Body of pancreas (tissue), 4 donors: ENCODE data around the gene COX8A. TPM values are rescaled to one million over a fixed set of nuclear protein-coding genes. Genes with fewer than 3 reads are reported as not detected.

Experiments
- ATAC-seq: fragments of 150-250 bp; one replicate; pipeline ENCODE4 v1.9.1; 2016
- DNase-seq, 4 donors: peaks; one replicate each; pipeline ENCODE4 v3.0.0-alpha.2; 2019
- H3K27ac ChIP-seq, 4 donors: fragments of 200-600 bp; sonication (generic); 1 replicate in 3 of 4; 2 replicates in 1 of 4; pipeline versions ENCODE4 v1.5.1 to v1.6.1; 2016 to 2019; ENCODE audit warnings: mild to moderate bottlenecking in 1 of 4, mixed read lengths in 1 of 4, moderate library complexity in 1 of 4
- H3K27me3 ChIP-seq, 2 donors: fragments of 200-600 bp; sonication (generic); one replicate each; pipeline ENCODE4 v1.6.0; 2016; ENCODE audit warnings: mild to moderate bottlenecking in 1 of 2
- H3K36me3 ChIP-seq, 2 donors: fragments of 200-600 bp; sonication (generic); replicated peaks in 1 of 2; 2 replicates each; pipeline ENCODE4 v1.5.1; 2016; ENCODE audit warnings: low read depth in 2 of 2; ENCODE audit not compliant: insufficient read depth in 1 of 2
- H3K4me1 ChIP-seq: fragments of 200-600 bp; sonication (generic); one replicate; pipeline ENCODE4 v1.6.0; 2016
- H3K4me3 ChIP-seq, 2 donors: fragments of 200-600 bp; sonication (generic); 1 replicate in 1 of 2; 2 replicates in 1 of 2; pipeline ENCODE4 v1.5.1; 2016 to 2019
- H3K9me3 ChIP-seq, 3 donors: fragments of 200-600 bp; sonication (generic); 1 replicate in 2 of 3; 2 replicates in 1 of 3; pipeline ENCODE4 v1.5.1; 2016
- CTCF ChIP-seq, 7 experiments: fragments of 450-650 bp in 4 of 7; fragments of 200-600 bp in 3 of 7; sonication (generic) in 3 of 7; IDR thresholded peaks; one replicate each; pipeline ENCODE4 v1.5.1; 2016 to 2019; ENCODE audit warnings: antibody characterized with exemption in 7 of 7
- POLR2A ChIP-seq, 3 donors: fragments of 450-650 bp; IDR thresholded peaks; one replicate each; pipeline ENCODE4 v1.6.1; 2016; ENCODE audit warnings: antibody characterized with exemption in 3 of 3, mild to moderate bottlenecking in 2 of 3
- WGBS, 2 donors: methylation state at CpG; one replicate each; pipeline ENCODE4 v1.1.5; 2017; 5-methylcytosine and 5-hydroxymethylcytosine counted together
- intact Hi-C: fragments of 100-400 bp; cut with DNase I; formaldehyde crosslinking; loops from one replicate; pipeline ENCODE4 v1.15.1; 2023
- total RNA-seq, 2 donors: library from RNA; depleted of rRNA; stranded (reverse); fragments of >200 nt; gene quantifications; one replicate each; pipeline ENCODE4 v1.1.0, GENCODE V29; 2016

Gene COX8A
- total RNA-seq, 2 donors from 2014 or later: 51.9 to 184 TPM

DNA sequence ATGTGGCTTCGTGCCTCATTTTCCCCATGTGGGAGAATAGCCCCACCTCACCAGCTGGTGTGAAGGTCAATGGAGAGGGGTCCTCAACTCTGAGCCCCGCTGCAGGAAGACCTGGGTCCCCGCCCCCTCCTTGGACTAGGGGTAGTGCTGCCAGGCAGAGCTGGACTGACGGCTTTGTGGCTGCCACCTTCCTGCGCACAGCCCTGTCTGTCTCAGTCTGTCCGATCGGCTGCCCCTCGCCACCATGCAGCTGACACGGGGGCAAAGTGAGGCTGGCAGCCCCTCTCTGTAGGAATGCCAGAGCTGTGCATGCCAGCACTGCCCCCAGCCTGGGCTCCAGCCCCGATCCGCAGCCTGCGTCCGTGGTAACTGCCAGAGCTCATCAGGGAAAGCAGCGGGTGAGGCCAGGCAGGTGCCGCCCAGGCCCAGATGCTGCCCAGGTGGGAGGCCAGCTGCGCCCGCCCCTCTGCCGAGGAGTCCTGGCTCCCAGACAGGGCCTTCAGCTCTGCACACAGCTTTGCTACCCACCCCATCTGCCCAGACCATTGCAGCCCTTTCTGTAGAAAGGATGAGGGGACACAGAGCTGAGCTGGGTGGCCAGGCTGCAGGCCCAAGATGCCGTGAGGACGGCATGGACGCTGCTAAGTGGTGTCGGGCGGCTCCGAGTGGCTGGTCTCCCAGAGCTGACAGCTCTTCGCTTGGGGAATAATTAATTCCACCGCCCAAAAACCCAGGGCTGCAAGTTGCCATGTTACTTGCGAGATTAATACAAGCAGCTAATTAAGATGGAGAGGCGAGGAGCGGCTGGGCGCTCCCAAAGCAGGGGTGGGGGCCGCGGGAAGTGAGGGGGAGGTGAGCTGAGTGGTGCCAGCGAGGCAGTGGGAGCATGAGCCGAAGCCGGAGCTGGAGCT is 41.8 kb downstream of the COX8A start:
- intact Hi-C loops: no loop called here
- Histone ChIP-seq H3K27me3 (no peaks in the 10 kb centered on the region), H3K36me3 (no peaks in the 10 kb centered on the region), H3K27ac (no peak overlapping the region), H3K4me3 (no peak overlapping the region), H3K9me3 (no peaks in the 10 kb centered on the region), H3K4me1 (peaks cover 29% of the 10 kb centered on the region)
- DNase-seq (no peak), ATAC-seq (no peak)
- TF ChIP-seq POLR2A (IDR thresholded peaks at IDR 0.05) (no peak), CTCF (IDR thresholded peaks at IDR 0.05) (no peak)
- 89 to 92% methylated on average over 12 to 32 of the region's 35 CpGs for WGBS, 2 donors

DNA sequence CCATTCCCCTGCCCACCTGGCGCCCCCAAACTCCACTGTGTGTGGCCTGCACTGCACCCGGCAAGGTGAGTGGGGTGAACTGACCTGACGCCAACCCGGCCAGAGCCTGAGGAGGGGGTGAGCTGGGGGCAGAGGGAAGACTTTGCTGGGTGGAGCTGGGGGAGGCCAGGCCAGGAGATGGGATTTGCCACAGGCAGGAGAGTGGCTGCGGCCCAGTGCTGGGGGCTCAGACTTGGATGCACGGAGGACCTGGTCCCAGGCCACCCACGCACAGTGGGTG is 43.5 kb downstream of the COX8A start:
- intact Hi-C loops: no loop called here
- Histone ChIP-seq H3K36me3 (no peaks in the 10 kb centered on the region), H3K27ac (no peak overlapping the region), H3K27me3 (no peaks in the 10 kb centered on the region), H3K4me1 (peaks cover 26% of the 10 kb centered on the region), H3K9me3 (no peaks in the 10 kb centered on the region), H3K4me3 (no peak overlapping the region)
- WGBS, 2 donors: 41 to 66% methylated on average over 4 to 5 of the region's 7 CpGs
- no peak for TF ChIP-seq CTCF (IDR thresholded peaks at IDR 0.05)
- TF ChIP-seq POLR2A (IDR thresholded peaks at IDR 0.05): no peak
- ATAC-seq (no peak), DNase-seq (no peak)

DNA sequence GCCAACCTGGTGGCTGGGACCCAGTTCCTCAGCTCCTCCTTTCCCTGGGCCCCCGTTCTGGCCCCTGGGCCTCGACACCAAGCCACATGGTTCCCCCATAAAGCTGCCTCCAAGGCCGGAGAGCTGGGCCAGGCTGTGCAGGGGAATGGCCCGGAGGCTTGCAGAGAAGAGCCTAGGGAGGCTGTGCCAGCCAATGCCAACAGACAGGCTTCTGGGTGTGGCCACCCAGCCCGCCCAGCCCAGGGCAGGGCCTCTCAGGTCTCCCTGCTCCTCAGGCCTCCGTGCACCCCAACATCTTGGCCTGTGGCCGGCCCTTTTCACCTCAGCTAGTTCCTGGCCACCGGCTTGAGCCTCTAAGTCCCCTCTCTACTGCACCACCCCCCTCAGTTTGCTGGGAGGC is 43.9 kb downstream of the COX8A start:
- H3K36me3 ChIP-seq: no peaks in the 10 kb centered on the region
- WGBS, 2 donors: 74 to 92% methylated on average over 2 to 7 of the region's 8 CpGs
- DNase-seq: peak in 1 of 4 donors; percentile 16
- peaks cover 26% of the 10 kb centered on the region for H3K4me1 ChIP-seq
- H3K4me3 ChIP-seq: no peak overlapping the region
- intact Hi-C loops: no loop called here
- peak overlapping the region in 2 of 4 donors; percentile 54 to 66 for H3K27ac ChIP-seq
- peak; percentile 22 for ATAC-seq
- H3K9me3 ChIP-seq: no peaks in the 10 kb centered on the region
- TF ChIP-seq CTCF (IDR thresholded peaks at IDR 0.05) (no peak), POLR2A (IDR thresholded peaks at IDR 0.05) (no peak)
- H3K27me3 ChIP-seq: no peaks in the 10 kb centered on the region

GRCh38 chr11:64019106-64020037 is 45.0 kb downstream of the COX8A start:
- DNase-seq: peak; percentile 48 to 70 (median 64)
- peak overlapping the region; percentile 15 to 66 (median 53) for H3K27ac ChIP-seq

More at GRCh38 chr11:64019106-64020037, 45.0 kb downstream of the COX8A start:
- WGBS, 2 donors: 47 to 57% methylated on average over 16 to 27 of the region's 27 CpGs
- Histone ChIP-seq H3K9me3 (no peaks in the 10 kb centered on the region), H3K36me3 (no peaks in the 10 kb centered on the region), H3K4me1 (peaks cover 26% of the 10 kb centered on the region), H3K4me3 (no peak overlapping the region), H3K27me3 (no peaks in the 10 kb centered on the region)
- TF ChIP-seq POLR2A (IDR thresholded peaks at IDR 0.05): peak in 1 of 3 donors; percentile 3
- no peak for TF ChIP-seq CTCF (IDR thresholded peaks at IDR 0.05)
- ATAC-seq: peak; percentile 49
- intact Hi-C loops: no loop called here
